ENCODE data around the gene FRMD6.
"Not testable (repeated sequence)": the region's sequence is repeated elsewhere in the genome, so short reads cannot be mapped to it uniquely, and the experiment has no call there.

The FRMD6 gene

GRCh38 chr14:51619561-51619960, 32.1 kb upstream of the FRMD6 start:
- no peak for ATAC-seq (ENCODE audit: low read depth)

GRCh38 chr14:51620056-51620455, 31.7 kb upstream of the FRMD6 start:
- ATAC-seq (ENCODE audit: low read depth) (no peak), DNase-seq (ENCODE audit: low spot score in 2 of 2) (no peak)
- Mint-ChIP-seq H3K9me3 (no peaks in the 10 kb centered on the region), H3K36me3 (no peaks in the 10 kb centered on the region), H3K27ac (no peak overlapping the region), H3K4me1 (no peaks in the 10 kb centered on the region), H3K4me3 (no peak overlapping the region), H3K27me3 (peaks cover 16% of the 10 kb centered on the region)

More at GRCh38 chr14:51619561-51619960, 32.1 kb upstream of the FRMD6 start:
- H3K9me3 Mint-ChIP-seq: no peaks in the 10 kb centered on the region
- no peak for DNase-seq (ENCODE audit: low spot score in 2 of 2)
- no peak overlapping the region for H3K27ac Mint-ChIP-seq
- H3K36me3 Mint-ChIP-seq: no peaks in the 10 kb centered on the region
- H3K4me3 Mint-ChIP-seq: no peak overlapping the region
- peaks cover 16% of the 10 kb centered on the region for H3K27me3 Mint-ChIP-seq
- H3K4me1 Mint-ChIP-seq: no peaks in the 10 kb centered on the region

GRCh38 chr14:51621654-51622053, 30.1 kb upstream of the FRMD6 start:
- ATAC-seq (ENCODE audit: low read depth) (no peak), DNase-seq (ENCODE audit: low spot score in 2 of 2) (no peak)
- no peak overlapping the region for H3K27ac Mint-ChIP-seq
- H3K9me3 Mint-ChIP-seq: no peaks in the 10 kb centered on the region
- no peaks in the 10 kb centered on the region for H3K4me1 Mint-ChIP-seq
- H3K4me3 Mint-ChIP-seq: no peak overlapping the region
- no peaks in the 10 kb centered on the region for H3K36me3 Mint-ChIP-seq
- peaks cover 11% of the 10 kb centered on the region for H3K27me3 Mint-ChIP-seq

- H3K36me3 Mint-ChIP-seq: no peaks in the 10 kb centered on the region
- DNase-seq (ENCODE audit: low spot score in 2 of 2) (no peak), ATAC-seq (ENCODE audit: low read depth) (no peak)
- no peaks in the 10 kb centered on the region for H3K9me3 Mint-ChIP-seq
- no peak overlapping the region for H3K27ac Mint-ChIP-seq
- peaks cover 8% of the 10 kb centered on the region for H3K27me3 Mint-ChIP-seq
- no peaks in the 10 kb centered on the region for H3K4me1 Mint-ChIP-seq
- no peak overlapping the region for H3K4me3 Mint-ChIP-seq
These were observed 29.3 kb upstream of the FRMD6 start for GRCh38 chr14:51622376-51622775.

GRCh38 chr14:51624955-51625569, 26.6 kb upstream of the FRMD6 start:
- ATAC-seq (ENCODE audit: low read depth): no peak
- Mint-ChIP-seq H3K27ac (no peak overlapping the region), H3K9me3 (peaks cover 1% of the 10 kb centered on the region), H3K4me3 (no peak overlapping the region), H3K4me1 (no peaks in the 10 kb centered on the region), H3K36me3 (no peaks in the 10 kb centered on the region), H3K27me3 (peaks cover 8% of the 10 kb centered on the region)
- DNase-seq (ENCODE audit: low spot score in 2 of 2): no peak

GRCh38 chr14:51626185-51626584, 25.5 kb upstream of the FRMD6 start:
- DNase-seq (ENCODE audit: low spot score in 2 of 2) (no peak), ATAC-seq (ENCODE audit: low read depth) (no peak)
- H3K4me1 Mint-ChIP-seq: no peaks in the 10 kb centered on the region
- H3K36me3 Mint-ChIP-seq: no peaks in the 10 kb centered on the region
- peaks cover 8% of the 10 kb centered on the region for H3K27me3 Mint-ChIP-seq
- H3K9me3 Mint-ChIP-seq: peaks cover 1% of the 10 kb centered on the region
- H3K27ac Mint-ChIP-seq: no peak overlapping the region
- H3K4me3 Mint-ChIP-seq: no peak overlapping the region

- H3K27me3 Mint-ChIP-seq: peaks cover 8% of the 10 kb centered on the region
- no peak overlapping the region for H3K27ac Mint-ChIP-seq
- no peak overlapping the region for H3K4me3 Mint-ChIP-seq
- H3K36me3 Mint-ChIP-seq: no peaks in the 10 kb centered on the region
- no peaks in the 10 kb centered on the region for H3K4me1 Mint-ChIP-seq
- DNase-seq (ENCODE audit: low spot score in 2 of 2) (no peak), ATAC-seq (ENCODE audit: low read depth) (no peak)
- H3K9me3 Mint-ChIP-seq: peaks cover 1% of the 10 kb centered on the region
These were observed 24.9 kb upstream of the FRMD6 start for GRCh38 chr14:51626788-51627187.

- DNase-seq (ENCODE audit: low spot score in 2 of 2) (no peak), ATAC-seq (ENCODE audit: low read depth) (no peak)
- H3K4me1 Mint-ChIP-seq: no peaks in the 10 kb centered on the region
- no peak overlapping the region for H3K4me3 Mint-ChIP-seq
- H3K27me3 Mint-ChIP-seq: peaks cover 10% of the 10 kb centered on the region
- H3K9me3 Mint-ChIP-seq: peaks cover 1% of the 10 kb centered on the region
- H3K36me3 Mint-ChIP-seq: no peaks in the 10 kb centered on the region
- H3K27ac Mint-ChIP-seq: no peak overlapping the region
These were observed 24.4 kb upstream of the FRMD6 start for GRCh38 chr14:51627313-51627712.

GRCh38 chr14:51628238-51628637, 23.5 kb upstream of the FRMD6 start:
- H3K36me3 Mint-ChIP-seq: no peaks in the 10 kb centered on the region
- H3K4me3 Mint-ChIP-seq: no peak overlapping the region
- DNase-seq (ENCODE audit: low spot score in 2 of 2): no peak
- ATAC-seq (ENCODE audit: low read depth): no peak
- H3K27me3 Mint-ChIP-seq: peaks cover 10% of the 10 kb centered on the region
- H3K9me3 Mint-ChIP-seq: peaks cover 1% of the 10 kb centered on the region
- no peak overlapping the region for H3K27ac Mint-ChIP-seq
- no peaks in the 10 kb centered on the region for H3K4me1 Mint-ChIP-seq

GRCh38 chr14:51630987-51631386, 20.7 kb upstream of the FRMD6 start:
- ATAC-seq (ENCODE audit: low read depth): no peak

GRCh38 chr14:51633298-51633697, 18.4 kb upstream of the FRMD6 start:
- not testable (repeated sequence) for H3K4me1 Mint-ChIP-seq; H3K36me3 Mint-ChIP-seq; H3K4me3 Mint-ChIP-seq; H3K27ac Mint-ChIP-seq; ATAC-seq (ENCODE audit: low read depth); DNase-seq (ENCODE audit: low spot score in 2 of 2); H3K9me3 Mint-ChIP-seq
- peaks cover 14% of the 10 kb centered on the region for H3K27me3 Mint-ChIP-seq

More at GRCh38 chr14:51630987-51631386, 20.7 kb upstream of the FRMD6 start:
- Mint-ChIP-seq H3K9me3 (peaks cover 1% of the 10 kb centered on the region), H3K4me1 (no peaks in the 10 kb centered on the region), H3K27ac (no peak overlapping the region), H3K4me3 (no peak overlapping the region), H3K36me3 (no peaks in the 10 kb centered on the region), H3K27me3 (peaks cover 6% of the 10 kb centered on the region)
- no peak for DNase-seq (ENCODE audit: low spot score in 2 of 2)

- Mint-ChIP-seq H3K27ac (no peak overlapping the region), H3K4me1 (no peaks in the 10 kb centered on the region), H3K36me3 (no peaks in the 10 kb centered on the region), H3K4me3 (no peak overlapping the region), H3K27me3 (peaks cover 15% of the 10 kb centered on the region), H3K9me3 (no peaks in the 10 kb centered on the region)
- ATAC-seq (ENCODE audit: low read depth): no peak
- no peak for DNase-seq (ENCODE audit: low spot score in 2 of 2)
These were observed 15.6 kb upstream of the FRMD6 start for GRCh38 chr14:51636109-51636508.

- ATAC-seq (ENCODE audit: low read depth): no peak
- H3K27ac Mint-ChIP-seq: no peak overlapping the region
- DNase-seq (ENCODE audit: low spot score in 2 of 2): no peak
These were observed 13.4 kb upstream of the FRMD6 start for GRCh38 chr14:51638071-51638944.

GRCh38 chr14:51639668-51640316, 11.9 kb upstream of the FRMD6 start:
- ATAC-seq (ENCODE audit: low read depth) (no peak), DNase-seq (ENCODE audit: low spot score in 2 of 2) (no peak)
- no peaks in the 10 kb centered on the region for H3K4me1 Mint-ChIP-seq
- no peaks in the 10 kb centered on the region for H3K9me3 Mint-ChIP-seq
- H3K27ac Mint-ChIP-seq: no peak overlapping the region
- H3K27me3 Mint-ChIP-seq: peaks cover 20% of the 10 kb centered on the region
- H3K4me3 Mint-ChIP-seq: no peak overlapping the region
- H3K36me3 Mint-ChIP-seq: no peaks in the 10 kb centered on the region

More at GRCh38 chr14:51638071-51638944, 13.4 kb upstream of the FRMD6 start:
- no peaks in the 10 kb centered on the region for H3K36me3 Mint-ChIP-seq
- no peaks in the 10 kb centered on the region for H3K9me3 Mint-ChIP-seq
- no peaks in the 10 kb centered on the region for H3K4me1 Mint-ChIP-seq
- no peak overlapping the region for H3K4me3 Mint-ChIP-seq
- H3K27me3 Mint-ChIP-seq: peaks cover 18% of the 10 kb centered on the region
